Measurements from ENCODE around the gene CARD19. TPM values are rescaled to one million over a fixed set of nuclear protein-coding genes. Genes with fewer than 3 reads are reported as not detected.
A peak's percentile ranks its signal among the peaks of the same experiment; 100 is the strongest.

CARD19 gene
- total RNA-seq, 1 donor from 2014 or later: 35.8 TPM

DNA sequence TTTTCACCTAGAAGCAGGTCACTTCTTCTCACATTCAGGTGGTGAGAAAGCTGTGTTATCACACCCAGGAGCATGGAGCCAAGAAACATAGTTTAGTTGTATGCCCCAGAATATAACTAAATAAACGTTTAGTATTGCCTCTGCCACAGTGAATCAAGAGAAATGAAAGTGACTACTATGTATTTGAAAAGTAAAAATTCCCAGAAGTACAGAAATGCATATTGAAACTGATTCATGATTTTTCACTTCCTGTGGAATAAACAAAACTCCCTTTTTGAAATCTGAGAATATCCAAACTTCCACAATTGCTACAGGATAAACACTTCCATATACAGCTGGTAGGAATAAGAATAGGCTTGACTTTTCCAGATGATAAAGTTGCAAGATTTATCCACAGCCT lies 53.3 kb downstream of the CARD19 start:
- TF ChIP-seq, protein P1, sequence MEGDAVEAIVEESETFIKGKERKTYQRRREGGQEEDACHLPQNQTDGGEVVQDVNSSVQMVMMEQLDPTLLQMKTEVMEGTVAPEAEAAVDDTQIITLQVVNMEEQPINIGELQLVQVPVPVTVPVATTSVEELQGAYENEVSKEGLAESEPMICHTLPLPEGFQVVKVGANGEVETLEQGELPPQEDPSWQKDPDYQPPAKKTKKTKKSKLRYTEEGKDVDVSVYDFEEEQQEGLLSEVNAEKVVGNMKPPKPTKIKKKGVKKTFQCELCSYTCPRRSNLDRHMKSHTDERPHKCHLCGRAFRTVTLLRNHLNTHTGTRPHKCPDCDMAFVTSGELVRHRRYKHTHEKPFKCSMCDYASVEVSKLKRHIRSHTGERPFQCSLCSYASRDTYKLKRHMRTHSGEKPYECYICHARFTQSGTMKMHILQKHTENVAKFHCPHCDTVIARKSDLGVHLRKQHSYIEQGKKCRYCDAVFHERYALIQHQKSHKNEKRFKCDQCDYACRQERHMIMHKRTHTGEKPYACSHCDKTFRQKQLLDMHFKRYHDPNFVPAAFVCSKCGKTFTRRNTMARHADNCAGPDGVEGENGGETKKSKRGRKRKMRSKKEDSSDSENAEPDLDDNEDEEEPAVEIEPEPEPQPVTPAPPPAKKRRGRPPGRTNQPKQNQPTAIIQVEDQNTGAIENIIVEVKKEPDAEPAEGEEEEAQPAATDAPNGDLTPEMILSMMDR (IDR thresholded peaks at IDR 0.05): no peak
- peaks cover 4% of the 10 kb centered on the region for H3K4me1 Mint-ChIP-seq (ENCODE audit: unreplicated experiment)
- H3K36me3 Mint-ChIP-seq (ENCODE audit: unreplicated experiment): no peaks in the 10 kb centered on the region
- no peak overlapping the region for H3K4me3 Mint-ChIP-seq (ENCODE audit: unreplicated experiment)
- DNase-seq (ENCODE audit: extremely low spot score, unreplicated experiment): no peak
- H3K27ac Mint-ChIP-seq (ENCODE audit: unreplicated experiment): no peak overlapping the region
- H3K27me3 Mint-ChIP-seq (ENCODE audit: unreplicated experiment): peaks cover 4% of the 10 kb centered on the region
- no peaks in the 10 kb centered on the region for H3K9me3 Mint-ChIP-seq (ENCODE audit: unreplicated experiment)

DNA sequence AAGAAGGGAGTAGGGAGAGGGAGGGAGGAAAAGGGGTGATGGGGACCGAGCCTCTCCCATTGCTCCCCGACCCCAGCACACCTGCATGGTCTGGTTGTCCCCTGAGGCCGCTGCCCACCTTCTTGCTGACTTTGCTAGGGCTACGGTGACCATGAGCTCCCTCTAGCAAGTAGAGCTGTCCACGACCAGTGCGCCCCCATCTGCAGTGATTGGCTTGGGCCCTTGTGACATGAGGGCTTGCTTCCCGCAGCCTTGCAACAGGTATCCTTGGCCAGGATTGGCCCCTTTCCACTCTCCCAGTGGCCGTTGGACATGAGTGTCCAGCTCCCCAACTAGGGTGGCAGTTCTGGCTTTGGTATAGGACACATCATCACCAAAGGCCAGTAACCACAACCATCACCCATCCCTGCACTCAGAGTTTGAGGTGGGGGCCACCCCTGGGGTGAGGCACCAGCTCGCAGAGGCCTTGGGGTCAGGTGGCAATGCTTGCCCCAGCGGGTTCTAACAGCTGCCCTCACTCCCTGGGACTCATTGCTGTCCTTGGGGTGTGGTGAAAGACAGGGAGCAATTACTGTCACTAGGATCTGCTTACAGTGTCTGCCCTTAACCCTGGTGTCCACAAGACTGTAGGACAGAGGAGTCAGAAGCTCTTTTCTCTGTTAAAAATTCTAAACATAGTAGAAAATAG lies 55.2 kb downstream of the CARD19 start:
- Mint-ChIP-seq H3K4me3 (ENCODE audit: unreplicated experiment) (no peak overlapping the region), H3K9me3 (ENCODE audit: unreplicated experiment) (no peaks in the 10 kb centered on the region), H3K36me3 (ENCODE audit: unreplicated experiment) (no peaks in the 10 kb centered on the region), H3K27ac (ENCODE audit: unreplicated experiment) (no peak overlapping the region), H3K27me3 (ENCODE audit: unreplicated experiment) (peaks cover 4% of the 10 kb centered on the region), H3K4me1 (ENCODE audit: unreplicated experiment) (no peaks in the 10 kb centered on the region)
- no peak for DNase-seq (ENCODE audit: extremely low spot score, unreplicated experiment)
- TF ChIP-seq, protein P1 (IDR thresholded peaks at IDR 0.05): no peak

DNA sequence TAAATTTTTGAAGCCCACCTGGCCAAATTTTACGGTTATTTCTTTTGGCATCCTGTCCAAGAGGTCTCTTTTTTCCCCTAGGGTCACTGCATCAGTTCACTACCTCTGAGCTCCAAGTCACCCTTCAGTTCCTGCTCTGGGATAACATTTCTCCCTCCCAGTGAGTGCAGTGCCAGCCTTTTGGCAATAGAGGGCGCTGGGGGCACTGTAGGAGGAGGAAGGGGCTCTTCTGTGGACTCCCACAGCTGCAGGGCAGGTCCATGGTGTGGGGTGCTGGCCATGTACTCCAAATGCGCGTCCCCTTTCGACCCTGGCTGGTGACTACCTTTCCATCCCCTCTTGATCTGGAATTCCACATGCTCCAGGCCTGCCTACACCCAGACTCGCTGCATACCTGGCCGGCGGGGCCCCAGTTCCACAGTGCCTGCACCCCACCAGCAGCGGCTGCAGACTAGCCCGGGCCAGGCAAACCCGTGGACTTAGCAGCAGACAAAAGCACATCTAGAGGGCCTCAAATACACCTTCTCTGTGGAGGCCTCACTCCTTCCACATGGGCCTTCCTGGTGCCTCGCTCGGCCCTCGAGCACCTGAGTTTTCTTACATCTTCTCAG lies 58.4 kb downstream of the CARD19 start:
- TF ChIP-seq, protein P1 (IDR thresholded peaks at IDR 0.05): peak; percentile 51
- Mint-ChIP-seq H3K4me1 (ENCODE audit: unreplicated experiment) (peaks cover 1% of the 10 kb centered on the region), H3K36me3 (ENCODE audit: unreplicated experiment) (no peaks in the 10 kb centered on the region), H3K27ac (ENCODE audit: unreplicated experiment) (no peak overlapping the region), H3K27me3 (ENCODE audit: unreplicated experiment) (peaks cover 4% of the 10 kb centered on the region), H3K9me3 (ENCODE audit: unreplicated experiment) (no peaks in the 10 kb centered on the region), H3K4me3 (ENCODE audit: unreplicated experiment) (no peak overlapping the region)
- DNase-seq (ENCODE audit: extremely low spot score, unreplicated experiment): no peak

DNA sequence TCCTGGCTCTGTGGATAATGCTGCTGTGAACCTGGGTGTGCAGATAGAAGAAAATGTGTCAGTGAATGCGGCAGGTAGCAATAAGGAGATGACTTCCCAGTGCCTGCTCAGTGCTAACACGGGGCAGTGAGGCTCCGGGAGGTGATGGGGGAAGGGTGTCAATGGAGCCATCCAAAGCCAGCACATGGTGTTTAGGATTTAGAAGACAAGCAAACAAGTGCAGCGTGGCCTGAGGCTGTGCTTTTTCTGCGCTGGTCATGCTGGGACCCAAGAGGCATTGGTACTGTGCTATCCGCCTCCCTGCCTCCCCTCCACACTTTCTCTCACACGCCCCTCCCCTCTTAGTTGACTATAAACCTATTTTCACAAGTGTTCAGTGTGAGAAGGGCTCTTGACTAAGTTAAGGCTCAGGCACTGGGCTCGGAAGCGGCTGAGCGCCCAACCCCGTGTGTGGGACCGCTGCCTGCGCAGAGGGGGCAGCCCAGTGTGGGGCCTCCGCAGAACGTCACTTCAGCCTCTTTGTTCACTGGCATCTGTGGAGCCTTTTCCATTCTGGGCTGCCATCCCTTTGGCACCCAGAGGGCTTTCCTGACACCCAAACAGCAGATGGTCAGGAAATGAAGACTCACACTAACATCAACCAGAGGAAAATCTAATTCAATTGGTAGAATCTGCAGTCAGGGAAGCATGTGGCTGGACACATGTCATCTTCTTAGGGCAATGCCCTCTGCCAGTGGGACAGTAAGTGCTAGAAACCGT lies 59.9 kb downstream of the CARD19 start:
- H3K27me3 Mint-ChIP-seq (ENCODE audit: unreplicated experiment): peaks cover 4% of the 10 kb centered on the region
- no peak for DNase-seq (ENCODE audit: extremely low spot score, unreplicated experiment)
- H3K36me3 Mint-ChIP-seq (ENCODE audit: unreplicated experiment): no peaks in the 10 kb centered on the region
- H3K9me3 Mint-ChIP-seq (ENCODE audit: unreplicated experiment): no peaks in the 10 kb centered on the region
- H3K4me3 Mint-ChIP-seq (ENCODE audit: unreplicated experiment): no peak overlapping the region
- H3K4me1 Mint-ChIP-seq (ENCODE audit: unreplicated experiment): peaks cover 10% of the 10 kb centered on the region
- no peak overlapping the region for H3K27ac Mint-ChIP-seq (ENCODE audit: unreplicated experiment)
- TF ChIP-seq, protein P1 (IDR thresholded peaks at IDR 0.05): no peak

DNA sequence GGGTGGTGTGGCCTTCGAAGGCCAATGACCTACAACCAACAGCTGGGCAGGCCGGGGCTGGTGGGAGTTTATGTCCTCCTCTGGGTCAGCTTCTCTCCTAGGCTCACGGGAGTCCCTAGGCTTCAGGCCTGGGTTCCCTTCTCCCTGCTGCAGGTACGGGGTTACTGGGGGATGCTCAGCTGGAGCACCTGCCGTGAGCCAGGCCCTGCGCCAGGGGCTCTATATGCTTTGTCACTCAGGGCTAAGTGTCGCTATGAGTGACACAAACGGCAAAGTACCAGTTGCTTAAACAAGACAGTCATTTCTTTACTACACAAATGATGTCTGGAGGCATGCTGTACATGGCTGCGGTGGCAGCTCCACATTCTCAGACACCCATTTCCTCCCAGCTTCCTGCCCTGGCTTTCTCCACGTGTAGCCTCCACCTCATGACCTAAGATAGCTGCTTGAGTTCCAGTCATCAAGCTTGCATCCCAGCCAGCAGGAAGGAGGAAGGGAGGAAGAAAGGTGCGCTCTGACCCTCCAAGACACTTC lies 60.5 kb downstream of the CARD19 start:
- Mint-ChIP-seq H3K27me3 (ENCODE audit: unreplicated experiment) (peaks cover 4% of the 10 kb centered on the region), H3K4me3 (ENCODE audit: unreplicated experiment) (no peak overlapping the region)
- DNase-seq (ENCODE audit: extremely low spot score, unreplicated experiment): no peak

More for the DNA sequence above, 60.5 kb downstream of the CARD19 start:
- no peaks in the 10 kb centered on the region for H3K9me3 Mint-ChIP-seq (ENCODE audit: unreplicated experiment)
- no peaks in the 10 kb centered on the region for H3K36me3 Mint-ChIP-seq (ENCODE audit: unreplicated experiment)
- H3K27ac Mint-ChIP-seq (ENCODE audit: unreplicated experiment): no peak overlapping the region
- peaks cover 10% of the 10 kb centered on the region for H3K4me1 Mint-ChIP-seq (ENCODE audit: unreplicated experiment)
- TF ChIP-seq, protein P1 (IDR thresholded peaks at IDR 0.05): no peak
